Nephron (organoid): Measurements from ENCODE around the gene SMCHD1.

ENCODE experiments used
- H3K27ac Mint-ChIP-seq, 3 experiments: 2 replicates each; pipeline ENCODE4 v1.8.0; 2020; ENCODE audit warnings: mixed read lengths in 3 of 3, mild to moderate bottlenecking in 2 of 3, moderate library complexity in 1 of 3
- H3K27me3 Mint-ChIP-seq: 2 replicates; pipeline ENCODE4 v1.8.0; 2021; ENCODE audit warnings: low read depth, mild to moderate bottlenecking, moderate library complexity, mixed read lengths
- H3K36me3 Mint-ChIP-seq: 2 replicates; pipeline ENCODE4 v1.8.0; 2020; ENCODE audit warnings: low read depth, mixed read lengths
- H3K4me1 Mint-ChIP-seq: 2 replicates; pipeline ENCODE4 v1.8.0; 2020; ENCODE audit warnings: mixed read lengths
- H3K4me3 Mint-ChIP-seq, 3 experiments: 2 replicates each; pipeline ENCODE4 v1.8.0; 2020; ENCODE audit warnings: mild to moderate bottlenecking in 3 of 3, mixed read lengths in 3 of 3, moderate library complexity in 2 of 3
- H3K9me3 Mint-ChIP-seq: 2 replicates; pipeline ENCODE4 v1.8.0; 2020; ENCODE audit warnings: mixed read lengths
- TF ChIP-seq, protein P1 (sequence below), 3 experiments: fragments of 200-600 bp; sonication (generic); IDR thresholded peaks; one replicate each; pipeline ENCODE4 v1.5.0; 2021; ENCODE audit warnings: antibody characterized with exemption in 3 of 3; ENCODE audit not compliant: unreplicated experiment in 3 of 3

Gene SMCHD1

DNA sequence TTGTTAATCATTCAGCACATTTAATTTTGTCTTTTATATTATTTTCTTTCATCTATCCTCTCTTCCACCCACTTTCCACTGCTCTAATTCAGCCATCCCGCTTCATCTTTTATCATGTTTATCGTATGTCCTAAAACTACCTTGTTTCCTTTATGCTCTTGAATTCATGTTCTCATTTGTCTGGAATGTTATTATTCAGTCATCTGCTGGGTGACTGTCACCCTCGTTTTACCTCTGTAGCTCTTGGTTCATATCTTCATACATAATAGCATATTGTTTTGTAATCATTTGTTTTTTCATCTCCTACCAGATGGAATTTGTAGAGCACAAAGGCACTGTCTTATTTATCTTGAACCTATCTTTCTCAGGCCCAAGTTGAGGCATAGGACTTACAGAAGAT is 37.0 kb downstream of the SMCHD1 start:
- no peak overlapping the region for H3K27ac Mint-ChIP-seq
- no peaks in the 10 kb centered on the region for H3K4me1 Mint-ChIP-seq
- TF ChIP-seq, protein P1, sequence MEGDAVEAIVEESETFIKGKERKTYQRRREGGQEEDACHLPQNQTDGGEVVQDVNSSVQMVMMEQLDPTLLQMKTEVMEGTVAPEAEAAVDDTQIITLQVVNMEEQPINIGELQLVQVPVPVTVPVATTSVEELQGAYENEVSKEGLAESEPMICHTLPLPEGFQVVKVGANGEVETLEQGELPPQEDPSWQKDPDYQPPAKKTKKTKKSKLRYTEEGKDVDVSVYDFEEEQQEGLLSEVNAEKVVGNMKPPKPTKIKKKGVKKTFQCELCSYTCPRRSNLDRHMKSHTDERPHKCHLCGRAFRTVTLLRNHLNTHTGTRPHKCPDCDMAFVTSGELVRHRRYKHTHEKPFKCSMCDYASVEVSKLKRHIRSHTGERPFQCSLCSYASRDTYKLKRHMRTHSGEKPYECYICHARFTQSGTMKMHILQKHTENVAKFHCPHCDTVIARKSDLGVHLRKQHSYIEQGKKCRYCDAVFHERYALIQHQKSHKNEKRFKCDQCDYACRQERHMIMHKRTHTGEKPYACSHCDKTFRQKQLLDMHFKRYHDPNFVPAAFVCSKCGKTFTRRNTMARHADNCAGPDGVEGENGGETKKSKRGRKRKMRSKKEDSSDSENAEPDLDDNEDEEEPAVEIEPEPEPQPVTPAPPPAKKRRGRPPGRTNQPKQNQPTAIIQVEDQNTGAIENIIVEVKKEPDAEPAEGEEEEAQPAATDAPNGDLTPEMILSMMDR (IDR thresholded peaks at IDR 0.05; ENCODE audit: unreplicated experiment in 3 of 3), result no peak
- H3K27me3 Mint-ChIP-seq, result no peaks in the 10 kb centered on the region
- H3K9me3 Mint-ChIP-seq, result peaks cover 4% of the 10 kb centered on the region
- no peak overlapping the region for H3K4me3 Mint-ChIP-seq
- H3K36me3 Mint-ChIP-seq, result peaks cover 68% of the 10 kb centered on the region

DNA sequence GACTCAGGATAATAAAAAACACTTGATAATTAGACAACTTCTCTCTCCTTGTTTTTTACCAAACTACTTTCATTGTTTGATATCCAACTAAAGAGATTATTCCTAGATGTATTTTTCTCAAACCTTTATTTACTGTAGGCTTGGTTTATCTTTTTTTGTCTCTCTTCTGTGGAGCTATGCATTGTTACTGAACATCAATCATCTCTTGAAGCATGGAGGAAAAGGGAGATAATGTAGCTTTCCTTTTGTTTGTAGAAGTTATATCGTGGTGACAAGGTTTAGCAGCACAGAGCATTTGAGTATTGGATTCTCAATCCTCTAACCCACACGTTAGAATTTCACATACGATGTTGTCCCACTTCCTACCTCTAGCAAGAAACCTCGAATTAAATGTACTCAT is 41.7 kb downstream of the SMCHD1 start:
- Mint-ChIP-seq H3K4me1 (no peaks in the 10 kb centered on the region), H3K27ac (no peak overlapping the region), H3K27me3 (no peaks in the 10 kb centered on the region), H3K36me3 (peaks cover 71% of the 10 kb centered on the region), H3K9me3 (no peaks in the 10 kb centered on the region), H3K4me3 (no peak overlapping the region)
- TF ChIP-seq, protein P1 (IDR thresholded peaks at IDR 0.05; ENCODE audit: unreplicated experiment in 3 of 3), result no peak

DNA sequence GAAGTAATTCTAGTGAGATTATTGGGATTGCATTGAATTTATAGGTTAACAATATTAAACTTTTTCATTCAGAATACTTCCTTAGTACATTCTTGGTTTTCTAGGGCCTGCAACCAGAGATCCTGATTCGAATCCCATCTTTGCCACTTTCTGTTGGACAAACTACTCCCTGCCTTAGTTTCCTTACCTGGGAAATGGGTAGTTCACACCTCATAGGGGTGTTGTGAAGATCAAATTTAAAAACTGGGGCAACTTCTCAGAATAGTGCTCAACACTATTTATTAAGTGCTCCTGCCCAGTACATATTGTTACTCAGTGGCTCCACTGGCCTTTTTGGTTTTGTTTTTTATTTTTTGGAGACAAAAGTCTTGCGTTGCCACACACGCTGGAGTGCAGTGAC is 43.5 kb downstream of the SMCHD1 start:
- no peaks in the 10 kb centered on the region for H3K9me3 Mint-ChIP-seq
- H3K27ac Mint-ChIP-seq, result no peak overlapping the region
- TF ChIP-seq, protein P1 (IDR thresholded peaks at IDR 0.05; ENCODE audit: unreplicated experiment in 3 of 3), result no peak
- H3K36me3 Mint-ChIP-seq, result peaks cover 74% of the 10 kb centered on the region
- H3K4me3 Mint-ChIP-seq, result no peak overlapping the region
- no peaks in the 10 kb centered on the region for H3K27me3 Mint-ChIP-seq
- H3K4me1 Mint-ChIP-seq, result no peaks in the 10 kb centered on the region

DNA sequence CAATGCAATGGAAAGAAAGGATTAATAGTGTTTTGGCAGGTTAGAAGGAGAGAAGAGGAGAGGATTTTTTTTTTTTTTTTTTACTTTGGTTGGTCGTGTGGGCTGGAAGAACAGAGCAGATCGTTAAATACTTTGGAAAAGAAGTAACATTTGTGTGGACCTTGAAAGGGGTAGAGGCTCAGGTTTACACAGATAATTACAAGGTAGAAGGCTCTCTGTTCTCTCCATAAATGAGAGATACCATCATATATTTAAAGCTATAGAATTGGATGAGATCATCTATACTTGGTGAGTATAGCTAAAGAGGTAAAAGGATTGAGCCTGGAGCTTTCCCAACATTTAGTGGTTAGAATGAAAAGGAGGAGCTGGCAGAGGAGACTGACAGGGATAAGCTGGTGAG is 49.0 kb downstream of the SMCHD1 start:
- Mint-ChIP-seq H3K4me1 (no peaks in the 10 kb centered on the region), H3K27ac (no peak overlapping the region), H3K27me3 (no peaks in the 10 kb centered on the region), H3K4me3 (no peak overlapping the region), H3K36me3 (peaks cover 67% of the 10 kb centered on the region), H3K9me3 (no peaks in the 10 kb centered on the region)
- TF ChIP-seq, protein P1 (IDR thresholded peaks at IDR 0.05; ENCODE audit: unreplicated experiment in 3 of 3), result no peak

DNA sequence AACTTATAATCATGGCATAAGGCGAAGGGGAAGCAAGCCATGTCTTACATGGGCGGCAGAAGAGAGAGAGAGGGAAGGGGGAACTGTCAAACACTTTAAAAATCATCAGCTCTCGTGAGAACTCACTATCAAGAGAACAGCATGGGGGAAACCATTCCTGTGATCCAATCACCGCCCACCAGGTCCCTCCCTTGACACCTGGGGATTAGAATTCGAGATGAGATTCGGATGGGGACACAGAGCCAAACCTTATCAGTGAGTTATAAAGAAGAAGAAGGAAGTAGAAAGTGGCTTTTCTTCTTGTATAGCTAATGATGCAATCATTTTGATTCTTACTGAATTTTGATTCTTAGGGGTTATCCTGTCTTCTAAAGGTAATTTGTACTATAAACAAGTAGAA is 51.4 kb downstream of the SMCHD1 start:
- TF ChIP-seq, protein P1 (IDR thresholded peaks at IDR 0.05; ENCODE audit: unreplicated experiment in 3 of 3), result no peak
- H3K4me1 Mint-ChIP-seq, result no peaks in the 10 kb centered on the region
- H3K9me3 Mint-ChIP-seq, result no peaks in the 10 kb centered on the region
- H3K4me3 Mint-ChIP-seq, result no peak overlapping the region
- H3K27ac Mint-ChIP-seq, result peak overlapping the region in 1 of 3 experiments; percentile 25
- peaks cover 68% of the 10 kb centered on the region for H3K36me3 Mint-ChIP-seq
- H3K27me3 Mint-ChIP-seq, result no peaks in the 10 kb centered on the region

DNA sequence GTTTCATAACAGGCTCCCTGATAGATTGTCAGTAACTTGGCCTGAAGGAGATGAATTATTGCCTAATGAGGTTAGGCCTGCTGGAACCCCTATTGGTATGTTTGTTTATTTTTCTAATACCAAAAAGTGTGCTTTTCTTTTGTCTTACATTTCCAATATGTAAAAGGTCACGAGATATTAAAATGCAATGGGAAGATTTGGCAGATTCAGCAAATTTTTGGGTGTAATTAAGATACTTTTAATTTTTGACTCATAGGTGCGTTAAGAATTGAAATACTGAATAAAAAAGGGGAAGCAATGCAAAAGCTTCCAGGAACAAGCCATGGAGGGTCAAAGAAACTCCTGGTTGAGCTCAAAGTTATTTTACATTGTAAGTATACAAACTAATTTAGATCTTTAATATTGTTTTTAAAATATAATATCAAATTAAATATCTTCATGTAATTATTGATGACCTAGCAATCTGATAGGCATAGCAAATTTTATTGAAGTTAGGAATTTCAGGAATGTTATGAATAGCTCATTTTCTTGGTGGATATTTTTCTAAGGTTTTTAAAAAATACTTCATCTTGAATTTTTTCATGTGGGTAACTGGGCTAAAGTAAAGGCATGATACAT is 52.1 kb downstream of the SMCHD1 start:
- Mint-ChIP-seq H3K4me3 (no peak overlapping the region), H3K27ac (no peak overlapping the region), H3K4me1 (no peaks in the 10 kb centered on the region), H3K9me3 (no peaks in the 10 kb centered on the region), H3K27me3 (no peaks in the 10 kb centered on the region), H3K36me3 (peaks cover 72% of the 10 kb centered on the region)
- TF ChIP-seq, protein P1 (IDR thresholded peaks at IDR 0.05; ENCODE audit: unreplicated experiment in 3 of 3), result no peak
